ENCODE measurements around the gene TMEM87B.

DNA sequence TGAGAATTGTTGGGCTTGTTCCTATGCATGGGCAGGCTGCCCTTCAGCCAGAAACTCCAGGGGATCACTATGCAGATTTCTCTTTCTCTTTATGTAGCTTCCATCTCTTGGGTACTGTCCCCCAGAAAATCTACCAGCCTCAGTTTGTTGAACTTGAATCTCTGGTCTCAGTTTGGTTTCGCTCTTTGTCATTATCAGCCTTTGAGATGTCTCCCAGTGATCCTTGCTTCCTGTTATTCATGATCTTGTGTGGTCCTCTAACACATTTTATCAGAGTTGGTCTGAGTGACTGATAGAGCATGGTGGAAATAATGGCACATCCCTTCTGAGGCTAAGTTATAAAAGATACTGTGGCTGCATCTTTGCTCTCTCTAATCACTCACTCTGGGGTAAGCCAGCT, 7.8 kb downstream of the TMEM87B start:
- TF ChIP-seq, protein P1, sequence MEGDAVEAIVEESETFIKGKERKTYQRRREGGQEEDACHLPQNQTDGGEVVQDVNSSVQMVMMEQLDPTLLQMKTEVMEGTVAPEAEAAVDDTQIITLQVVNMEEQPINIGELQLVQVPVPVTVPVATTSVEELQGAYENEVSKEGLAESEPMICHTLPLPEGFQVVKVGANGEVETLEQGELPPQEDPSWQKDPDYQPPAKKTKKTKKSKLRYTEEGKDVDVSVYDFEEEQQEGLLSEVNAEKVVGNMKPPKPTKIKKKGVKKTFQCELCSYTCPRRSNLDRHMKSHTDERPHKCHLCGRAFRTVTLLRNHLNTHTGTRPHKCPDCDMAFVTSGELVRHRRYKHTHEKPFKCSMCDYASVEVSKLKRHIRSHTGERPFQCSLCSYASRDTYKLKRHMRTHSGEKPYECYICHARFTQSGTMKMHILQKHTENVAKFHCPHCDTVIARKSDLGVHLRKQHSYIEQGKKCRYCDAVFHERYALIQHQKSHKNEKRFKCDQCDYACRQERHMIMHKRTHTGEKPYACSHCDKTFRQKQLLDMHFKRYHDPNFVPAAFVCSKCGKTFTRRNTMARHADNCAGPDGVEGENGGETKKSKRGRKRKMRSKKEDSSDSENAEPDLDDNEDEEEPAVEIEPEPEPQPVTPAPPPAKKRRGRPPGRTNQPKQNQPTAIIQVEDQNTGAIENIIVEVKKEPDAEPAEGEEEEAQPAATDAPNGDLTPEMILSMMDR (IDR thresholded peaks at IDR 0.05): no peak
- TF ChIP-seq EP300 (IDR thresholded peaks at IDR 0.05): no peak
- TF ChIP-seq POLR2A (IDR thresholded peaks at IDR 0.05): no peak
- no peak for TF ChIP-seq POLR2AphosphoS5 (IDR thresholded peaks at IDR 0.05)
